Tibial nerve (tissue), 4 donors: ENCODE results near the gene RAI1. TPM values are rescaled to one million over a fixed set of nuclear protein-coding genes. Genes with fewer than 3 reads are reported as not detected.

ENCODE experiments used
- DNase-seq, 2 donors: peaks; one replicate each; pipeline ENCODE4 v3.0.0-alpha.2; 2019; ENCODE audit warnings: low spot score in 2 of 2
- H3K27ac ChIP-seq, 4 donors: fragments of 200-600 bp; sonication (generic) in 3 of 4; one replicate each; pipeline ENCODE4 v1.5.1; 2017 to 2019; ENCODE audit warnings: mild to moderate bottlenecking in 1 of 4
- H3K27me3 ChIP-seq, 2 donors: fragments of 200-600 bp; sonication (generic) in 1 of 2; one replicate each; pipeline versions ENCODE4 v1.5.1 to v1.6.0; 2017 to 2019
- H3K36me3 ChIP-seq, 3 donors: fragments of 200-600 bp; sonication (generic); one replicate each; pipeline ENCODE4 v1.5.1; 2018 to 2019
- H3K4me1 ChIP-seq, 4 donors: fragments of 200-600 bp; sonication (generic) in 3 of 4; one replicate each; pipeline ENCODE4 v1.5.1; 2017 to 2019
- H3K4me3 ChIP-seq, 4 donors: fragments of 200-600 bp; sonication (generic) in 3 of 4; one replicate each; pipeline ENCODE4 v1.5.1; 2017 to 2019; ENCODE audit warnings: mild to moderate bottlenecking in 1 of 4, moderate library complexity in 1 of 4
- H3K9me3 ChIP-seq, 4 donors: fragments of 200-600 bp; sonication (generic) in 3 of 4; one replicate each; pipeline ENCODE4 v1.5.1; 2017 to 2019
- CTCF ChIP-seq, 5 experiments: fragments of 200-600 bp in 3 of 5; fragments of 450-650 bp in 2 of 5; sonication (generic) in 3 of 5; IDR thresholded peaks; one replicate each; pipeline ENCODE4 v1.5.1; 2016 to 2019; ENCODE audit warnings: antibody characterized with exemption in 5 of 5, mild to moderate bottlenecking in 3 of 5, moderate library complexity in 2 of 5
- EP300 ChIP-seq, 2 donors: sonication (generic); formaldehyde crosslinking; IDR thresholded peaks; one replicate each; pipeline ENCODE4 v1.6.1; 2017; ENCODE audit warnings: antibody characterized with exemption in 2 of 2, mild to moderate bottlenecking in 1 of 2
- POLR2A ChIP-seq, 2 donors: fragments of 450-650 bp; IDR thresholded peaks; one replicate each; pipeline ENCODE4 v1.6.1; 2017; ENCODE audit warnings: antibody characterized with exemption in 2 of 2, mild to moderate bottlenecking in 2 of 2, moderate library complexity in 2 of 2
- WGBS, 2 donors: methylation state at CpG; one replicate each; pipeline ENCODE4 v1.1.5; 2018; 5-methylcytosine and 5-hydroxymethylcytosine counted together
- total RNA-seq, 4 donors: library from RNA; depleted of rRNA; stranded (reverse); fragments of >200 nt; gene quantifications; one replicate each; pipeline ENCODE4 v1.1.0, GENCODE V29; 2016

Gene RAI1
- total RNA-seq, 4 donors from 2014 or later = 32.9 to 52.7 (median 45.9) TPM

- H3K27ac ChIP-seq = no peak overlapping the region
- H3K27me3 ChIP-seq = no peaks in the 10 kb centered on the region
- DNase-seq = no peak
- H3K36me3 ChIP-seq = no peaks in the 10 kb centered on the region
- TF ChIP-seq POLR2A (IDR thresholded peaks at IDR 0.05) (no peak), CTCF (IDR thresholded peaks at IDR 0.05) (no peak), EP300 (IDR thresholded peaks at IDR 0.05) (no peak)
- peaks cover 0 to 87% (median 33%) of the 10 kb centered on the region in 4 donors for H3K4me1 ChIP-seq
- no peaks in the 10 kb centered on the region for H3K9me3 ChIP-seq
- WGBS, 2 donors = 62 to 89% methylated on average over 6 of the region's 6 CpGs
- H3K4me3 ChIP-seq = no peak overlapping the region
Measured at GRCh38 chr17:17767887-17768418, 86.7 kb downstream of the RAI1 start.

- peak overlapping the region in 2 of 4 donors; percentile 17 to 55 for H3K27ac ChIP-seq
- WGBS, 2 donors = 54 to 62% methylated on average over 13 to 14 of the region's 14 CpGs
- no peaks in the 10 kb centered on the region for H3K9me3 ChIP-seq
- H3K36me3 ChIP-seq = no peaks in the 10 kb centered on the region
- H3K4me1 ChIP-seq = peaks cover 0 to 81% (median 33%) of the 10 kb centered on the region in 4 donors
- TF ChIP-seq POLR2A (IDR thresholded peaks at IDR 0.05) (no peak), CTCF (IDR thresholded peaks at IDR 0.05) (no peak), EP300 (IDR thresholded peaks at IDR 0.05) (no peak)
- no peak overlapping the region for H3K4me3 ChIP-seq
- H3K27me3 ChIP-seq = no peaks in the 10 kb centered on the region
- no peak for DNase-seq
Measured at GRCh38 chr17:17768424-17769088, 87.3 kb downstream of the RAI1 start.

GRCh38 chr17:17769869-17770631 is 88.8 kb downstream of the RAI1 start:
- H3K36me3 ChIP-seq = no peaks in the 10 kb centered on the region
- H3K9me3 ChIP-seq = no peaks in the 10 kb centered on the region
- DNase-seq = no peak
- 49 to 55% methylated on average over 23 to 25 of the region's 25 CpGs for WGBS, 2 donors
- H3K4me1 ChIP-seq = peaks cover 0 to 87% (median 36%) of the 10 kb centered on the region in 4 donors
- H3K27me3 ChIP-seq = no peaks in the 10 kb centered on the region
- H3K27ac ChIP-seq = peak overlapping the region; percentile 20 to 55 (median 51)
- no peak overlapping the region for H3K4me3 ChIP-seq
- TF ChIP-seq POLR2A (IDR thresholded peaks at IDR 0.05) = no peak
- no peak for TF ChIP-seq EP300 (IDR thresholded peaks at IDR 0.05)
- TF ChIP-seq CTCF (IDR thresholded peaks at IDR 0.05) = no peak

- 35 to 44% methylated on average over 13 of the region's 13 CpGs for WGBS, 2 donors
- no peak for TF ChIP-seq CTCF (IDR thresholded peaks at IDR 0.05)
- no peak for TF ChIP-seq POLR2A (IDR thresholded peaks at IDR 0.05)
- no peak for TF ChIP-seq EP300 (IDR thresholded peaks at IDR 0.05)
- Histone ChIP-seq H3K36me3 (no peaks in the 10 kb centered on the region), H3K27me3 (no peaks in the 10 kb centered on the region), H3K9me3 (no peaks in the 10 kb centered on the region), H3K4me1 (peaks cover 0 to 82% (median 34%) of the 10 kb centered on the region in 4 donors), H3K27ac (peak overlapping the region; percentile 20 to 55 (median 51)), H3K4me3 (no peak overlapping the region)
- no peak for DNase-seq
Measured at GRCh38 chr17:17770632-17771044, 89.4 kb downstream of the RAI1 start.
